GM19025 (cell line): ENCODE data around the gene HOXA13.

Source experiments
- ATAC-seq: cut with Tn5 transposase; IDR thresholded peaks from one replicate; pipeline ENCODE4 v1.9.1; 2021; ENCODE audit warnings: mild to moderate bottlenecking, low read depth, moderate library complexity; ENCODE audit not compliant: unreplicated experiment

HOXA13 gene

GRCh38 chr7:27182861-27183681 lies 16.8 kb downstream of the HOXA13 start:
- ATAC-seq = no peak

- ATAC-seq = no peak
These were observed 17.5 kb downstream of the HOXA13 start for GRCh38 chr7:27182285-27182841.

GRCh38 chr7:27181795-27182275 lies 18.1 kb downstream of the HOXA13 start:
- no peak for ATAC-seq

GRCh38 chr7:27180431-27181420 lies 19.2 kb downstream of the HOXA13 start:
- ATAC-seq = no peak

GRCh38 chr7:27179503-27180430 lies 20.1 kb downstream of the HOXA13 start:
- ATAC-seq = no peak

- no peak for ATAC-seq
These were observed 20.9 kb downstream of the HOXA13 start for GRCh38 chr7:27179030-27179429.

GRCh38 chr7:27178366-27178765 lies 21.5 kb downstream of the HOXA13 start:
- no peak for ATAC-seq

- no peak for ATAC-seq
These were observed 22.0 kb downstream of the HOXA13 start for GRCh38 chr7:27177795-27178320.

- no peak for ATAC-seq
These were observed 22.7 kb downstream of the HOXA13 start for GRCh38 chr7:27176962-27177794.

GRCh38 chr7:27176524-27176845 lies 23.4 kb downstream of the HOXA13 start:
- no peak for ATAC-seq

GRCh38 chr7:27175626-27176523 lies 24.0 kb downstream of the HOXA13 start:
- no peak for ATAC-seq

GRCh38 chr7:27174874-27175625 lies 24.8 kb downstream of the HOXA13 start:
- no peak for ATAC-seq

- ATAC-seq = no peak
These were observed 25.7 kb downstream of the HOXA13 start, which contains the start of gene HOXA10 for GRCh38 chr7:27173956-27174873. HOXA10 (minus strand) TSS chr7:27174320; CDS start chr7:27174306, 14 bp downstream.

- no peak for ATAC-seq
These were observed 26.4 kb downstream of the HOXA13 start for GRCh38 chr7:27173511-27173955.

GRCh38 chr7:27172823-27173510 lies 26.9 kb downstream of the HOXA13 start:
- ATAC-seq = no peak
